GM21390 (cell line): ENCODE data around the gene ZDHHC16.
A peak's percentile ranks its signal among the peaks of the same experiment; 100 is the strongest.
"Not testable (repeated sequence)": the region's sequence is repeated elsewhere in the genome, so short reads cannot be mapped to it uniquely, and the experiment has no call there.

Experiments
- ATAC-seq: cut with Tn5 transposase; IDR thresholded peaks from one replicate; pipeline ENCODE4 v1.9.1; 2021; ENCODE audit not compliant: unreplicated experiment

The ZDHHC16 gene

GRCh38 chr10:97475936-97476594 is 30.1 kb downstream of the ZDHHC16 start:
- no peak for ATAC-seq

GRCh38 chr10:97479410-97479809 is 33.4 kb downstream of the ZDHHC16 start:
- not testable (repeated sequence) for ATAC-seq

- no peak for ATAC-seq
Measured at GRCh38 chr10:97479939-97480338, 34.0 kb downstream of the ZDHHC16 start.

- ATAC-seq = no peak
Measured at GRCh38 chr10:97481071-97481470, 35.1 kb downstream of the ZDHHC16 start.

GRCh38 chr10:97482381-97482780 is 36.4 kb downstream of the ZDHHC16 start:
- no peak for ATAC-seq

- no peak for ATAC-seq
Measured at GRCh38 chr10:97483506-97483905, 37.5 kb downstream of the ZDHHC16 start.

GRCh38 chr10:97483921-97484320 is 37.9 kb downstream of the ZDHHC16 start:
- no peak for ATAC-seq

- ATAC-seq = no peak
Measured at GRCh38 chr10:97485647-97486281, 39.8 kb downstream of the ZDHHC16 start.

GRCh38 chr10:97490592-97490991 is 44.6 kb downstream of the ZDHHC16 start:
- no peak for ATAC-seq

GRCh38 chr10:97494151-97494550 is 48.2 kb downstream of the ZDHHC16 start:
- no peak for ATAC-seq

- no peak for ATAC-seq
Measured at GRCh38 chr10:97494863-97495506, 49.0 kb downstream of the ZDHHC16 start.

- peak; percentile 31 for ATAC-seq
Measured at GRCh38 chr10:97497572-97498075, 51.6 kb downstream of the ZDHHC16 start.

GRCh38 chr10:97498076-97498840 is 52.3 kb downstream of the ZDHHC16 start, which contains the start of gene MMS19:
Gene MMS19, minus strand, starts transcription at chr10:97498422. Its CDS starts 38 bp downstream, at chr10:97498384.
- ATAC-seq = peak; percentile 93

- ATAC-seq = no peak
Measured at GRCh38 chr10:97498841-97499560, 53.0 kb downstream of the ZDHHC16 start, which contains the start of gene UBTD1. Gene UBTD1, plus strand, starts transcription at chr10:97498924. Its CDS starts 280 bp downstream, at chr10:97499204.

GRCh38 chr10:97499561-97500296 is 53.8 kb downstream of the ZDHHC16 start:
- ATAC-seq = no peak

GRCh38 chr10:97500297-97500575 is 54.3 kb downstream of the ZDHHC16 start:
- ATAC-seq = no peak

- no peak for ATAC-seq
Measured at GRCh38 chr10:97502916-97503315, 56.9 kb downstream of the ZDHHC16 start.

- ATAC-seq = no peak
Measured at GRCh38 chr10:97503406-97503805, 57.4 kb downstream of the ZDHHC16 start.

GRCh38 chr10:97505152-97505551 is 59.2 kb downstream of the ZDHHC16 start:
- ATAC-seq = no peak
